K562 (cell line): ENCODE results near the gene NEMP2. TPM values are rescaled to one million over a fixed set of nuclear protein-coding genes. Genes with fewer than 3 reads are reported as not detected.

Experiments
- ATF1 ChIP-seq, 2 experiments: fragments of 450-650 bp in 1 of 2; IDR thresholded peaks; 2 replicates each; pipeline ENCODE4 v1.6.1; 2016; ENCODE audit warnings: missing compliant biosample characterization in 1 of 2, missing genetic modification characterization in 1 of 2
- CHD2 ChIP-seq: IDR thresholded peaks from 2 replicates; pipeline ENCODE4 v1.6.1; 2011; ENCODE audit warnings: low read depth, low read length
- CREB1 ChIP-seq, 2 experiments: sonication (generic) in 1 of 2; formaldehyde crosslinking in 1 of 2; IDR thresholded peaks; 2 replicates each; pipeline versions ENCODE4 v1.6.1 to v1.8.0; 2012 to 2022; ENCODE audit warnings: inconsistent platforms in 1 of 2, mild to moderate bottlenecking in 1 of 2, missing genetic modification reagents in 1 of 2, moderate library complexity in 1 of 2
- CXXC5 ChIP-seq: fragments of 250-450 bp; sonication (Bioruptor Pico); IDR thresholded peaks from 2 replicates; pipeline ENCODE4 v1.8.0; 2022; ENCODE audit warnings: inconsistent platforms, mild to moderate bottlenecking, moderate library complexity
- GMEB1 ChIP-seq: fragments of 250-450 bp; sonication (Bioruptor Pico); IDR thresholded peaks from 2 replicates; pipeline ENCODE4 v1.4.0; 2020; ENCODE audit warnings: mild to moderate bottlenecking
- JUN ChIP-seq, 2 experiments: sonication (generic) in 1 of 2; formaldehyde crosslinking in 1 of 2; IDR thresholded peaks; 2 replicates each; pipeline versions ENCODE4 v1.6.1 to v1.8.0; 2012 to 2022; ENCODE audit warnings: borderline replicate concordance in 2 of 2, mild to moderate bottlenecking in 2 of 2, improper control_type of control experiment in 1 of 2, low read depth in 1 of 2, low read length in 1 of 2, missing genetic modification reagents in 1 of 2
- KDM5B ChIP-seq: fragments of 200-600 bp; sonication (generic); IDR thresholded peaks from 2 replicates; pipeline ENCODE4 v1.6.1; 2012; ENCODE audit warnings: low read depth, mild to moderate bottlenecking, moderate library complexity, low read length, control low read depth, inconsistent platforms; ENCODE audit not compliant: insufficient replicate concordance
- MAZ ChIP-seq, 2 experiments: fragments of 450-650 bp in 1 of 2; sonication (generic) in 1 of 2; formaldehyde crosslinking; IDR thresholded peaks in 1 of 2; conservative IDR thresholded peaks in 1 of 2; 2 replicates each; pipeline versions ENCODE4 v1.4.0 to v1.5.0; 2020; ENCODE audit warnings: mild to moderate bottlenecking in 1 of 2, missing genetic modification reagents in 1 of 2
- MNT ChIP-seq, 2 experiments: fragments of 450-650 bp; conservative IDR thresholded peaks; 2 replicates each; pipeline ENCODE4 v1.6.1; 2017; ENCODE audit warnings: mild to moderate bottlenecking in 2 of 2, moderate library complexity in 2 of 2
- MTA3 ChIP-seq: fragments of 450-650 bp; formaldehyde crosslinking; IDR thresholded peaks from 2 replicates; pipeline ENCODE4 v1.6.1; 2017; ENCODE audit warnings: mild to moderate bottlenecking, borderline replicate concordance
- NCOR1 ChIP-seq: fragments of 450-650 bp; IDR thresholded peaks from 2 replicates; pipeline ENCODE4 v1.6.1; 2016; ENCODE audit warnings: mild to moderate bottlenecking, moderate library complexity
- NONO ChIP-seq, 2 experiments: fragments of 200-400 bp in 1 of 2; fragments of 450-650 bp in 1 of 2; formaldehyde crosslinking in 1 of 2; IDR thresholded peaks; 2 replicates each; pipeline ENCODE4 v1.6.1; 2017; ENCODE audit warnings: low read depth in 2 of 2, mild to moderate bottlenecking in 2 of 2, moderate library complexity in 2 of 2, low read length in 1 of 2
- PTRF ChIP-seq: fragments of 450-650 bp; IDR thresholded peaks from 2 replicates; pipeline ENCODE4 v1.6.1; 2016; ENCODE audit warnings: mild to moderate bottlenecking, missing genetic modification characterization, missing compliant biosample characterization
- ZBTB7A ChIP-seq: IDR thresholded peaks from 2 replicates; pipeline ENCODE4 v1.6.1; 2011; ENCODE audit warnings: low read depth, mild to moderate bottlenecking, low read length, moderate library complexity, borderline replicate concordance; ENCODE audit not compliant: control insufficient read depth
- ZNF586 ChIP-seq: fragments of 450-650 bp; formaldehyde crosslinking; conservative IDR thresholded peaks from 2 replicates; pipeline ENCODE4 v1.4.0; 2020; ENCODE audit warnings: mild to moderate bottlenecking, moderate library complexity
- polyA plus RNA-seq, 8 experiments: library from polyadenylated mRNA; depleted of rRNA in 4 of 8; stranded (reverse) in 5 of 8; unstranded in 3 of 8; fragments of >200 nt; fragmentation: Nextera tagmentation in 2 of 8; fragmentation: Illumina TruSeq in 1 of 8; extraction: Ambion mirVana in 2 of 8; extraction: Trizol in 1 of 8; gene quantifications; 2 replicates each; pipeline versions ENCODE4 v1.2.1 to v1.2.3, GENCODE V29; 2011 to 2014; ENCODE audit warnings: inconsistent platforms in 1 of 8, missing spikeins in 1 of 8
- total RNA-seq, 7 experiments: library from RNA; depleted of rRNA in 6 of 7; stranded (reverse); fragments of >200 nt in 6 of 7; fragmentation: Illumina TruSeq in 2 of 7; extraction: Trizol in 2 of 7; gene quantifications; 2 replicates each; pipeline versions ENCODE4 v1.2.1 to v1.2.3, GENCODE V29; 2011 to 2021; ENCODE audit warnings: low replicate concordance in 1 of 7
- TF ChIP-seq, protein P1 (sequence below): fragments of 450-650 bp; formaldehyde crosslinking; IDR thresholded peaks from 2 replicates; pipeline ENCODE4 v1.4.0; 2022; ENCODE audit warnings: missing genetic modification characterization
- TF ChIP-seq, protein P2 (sequence below): sonication (generic); formaldehyde crosslinking; IDR thresholded peaks from 2 replicates; pipeline ENCODE4 v1.8.0; 2022; ENCODE audit warnings: mild to moderate bottlenecking, missing genetic modification reagents, borderline replicate concordance

Gene NEMP2
- total and polyA plus RNA-seq, 9 of the 15 experiments (the other 6 are each of a cell fraction or from before 2014, with no cell fraction given) = 0.32 to 3.0 (median 1.7) TPM

DNA sequence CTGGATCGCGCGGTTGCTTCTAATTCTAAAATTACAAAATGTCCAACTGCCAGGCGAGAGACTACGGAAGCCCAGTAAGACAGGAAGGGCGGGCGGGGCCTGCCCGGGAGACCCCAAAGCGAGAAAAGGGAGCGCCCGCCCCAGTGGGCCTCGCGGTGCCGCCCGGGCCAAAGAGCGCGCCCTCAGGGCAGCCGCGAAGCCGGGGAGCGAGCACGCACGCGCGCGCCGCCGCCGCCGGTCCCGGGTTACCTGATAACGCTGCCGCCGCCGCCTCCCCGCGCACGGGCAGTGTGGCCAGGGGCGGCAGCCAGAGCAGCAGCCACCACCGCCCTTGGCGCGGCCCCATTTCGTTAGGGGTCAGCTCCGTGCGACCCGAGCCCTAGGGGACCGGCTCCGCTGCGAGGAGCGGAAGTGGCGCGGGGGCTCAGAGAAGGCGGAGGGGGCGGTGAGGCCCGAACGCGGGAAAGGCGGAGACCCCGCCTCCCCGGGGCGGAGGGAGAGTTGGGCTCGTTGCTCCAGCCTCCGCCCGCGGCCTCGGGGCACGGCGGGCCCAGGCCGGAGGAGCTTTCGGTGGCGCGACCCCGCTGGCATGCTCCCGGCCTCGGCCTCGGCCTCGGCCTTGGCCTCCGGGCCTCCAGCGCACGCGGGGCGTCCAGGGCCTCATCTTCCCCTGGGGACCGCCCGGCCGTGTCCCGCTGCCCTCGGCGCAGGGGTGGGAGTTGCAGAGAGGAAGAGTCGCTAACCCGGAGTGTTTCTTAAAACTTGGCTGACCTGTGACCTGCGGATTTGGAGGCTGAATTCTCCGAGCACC, at the start of gene NEMP2 (continued):
- TF ChIP-seq JUN (IDR thresholded peaks at IDR 0.05; ENCODE audit: borderline replicate concordance, low read depth, low read length) (no peak; the same call in 1 of the 2 replicates), JUN (CRISPR knock-in tag; IDR thresholded peaks at IDR 0.05; ENCODE audit: borderline replicate concordance) (peak; percentile 81; the same call in 1 of the 2 replicates), ZNF586 (CRISPR knock-in tag) (no peak), NONO (IDR thresholded peaks at IDR 0.05; ENCODE audit: low read depth in 2 of 2, low read length in 1 of 2) (peak; percentile 65 to 67; a peak in 3 of 4 replicates), PTRF (tag) (no peak), MTA3 (peak; percentile 83; the same call in 1 of the 2 replicates), KDM5B (peak; percentile 72), CREB1 (IDR thresholded peaks at IDR 0.05) (peak; percentile 11; the same call in 1 of the 2 replicates), CREB1 (CRISPR knock-in tag; IDR thresholded peaks at IDR 0.05) (no peak; the same call in 1 of the 2 replicates), ZBTB7A (peak; percentile 98), CHD2 (0 out of 2 replicates have a peak, but pooled peaks have one; percentile 14), MNT (conservative IDR thresholded peaks at IDR 0.05) (0 out of 4 replicates have a peak, but pooled peaks of 1 of the 2 experiments have one; percentile 22), NCOR1 (0 out of 2 replicates have a peak, but pooled peaks have one; percentile 19), MAZ (CRISPR knock-in tag; conservative IDR thresholded peaks at IDR 0.05 in 1 of 2, IDR thresholded peaks at IDR 0.05 in 1 of 2) (peak; percentile 87 to 90), CXXC5 (CRISPR knock-in tag) (peak; percentile 96), GMEB1 (CRISPR knock-in tag) (peak; percentile 92), ATF1 (CRISPR knock-in tag; IDR thresholded peaks at IDR 0.05) (no peak), ATF1 (tag; IDR thresholded peaks at IDR 0.05) (peak; percentile 54)
- TF ChIP-seq, protein P1, sequence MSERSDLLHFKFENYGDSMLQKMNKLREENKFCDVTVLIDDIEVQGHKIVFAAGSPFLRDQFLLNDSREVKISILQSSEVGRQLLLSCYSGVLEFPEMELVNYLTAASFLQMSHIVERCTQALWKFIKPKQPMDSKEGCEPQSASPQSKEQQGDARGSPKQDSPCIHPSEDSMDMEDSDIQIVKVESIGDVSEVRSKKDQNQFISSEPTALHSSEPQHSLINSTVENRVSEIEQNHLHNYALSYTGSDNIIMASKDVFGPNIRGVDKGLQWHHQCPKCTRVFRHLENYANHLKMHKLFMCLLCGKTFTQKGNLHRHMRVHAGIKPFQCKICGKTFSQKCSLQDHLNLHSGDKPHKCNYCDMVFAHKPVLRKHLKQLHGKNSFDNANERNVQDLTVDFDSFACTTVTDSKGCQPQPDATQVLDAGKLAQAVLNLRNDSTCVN = no peak
- TF ChIP-seq, protein P2, sequence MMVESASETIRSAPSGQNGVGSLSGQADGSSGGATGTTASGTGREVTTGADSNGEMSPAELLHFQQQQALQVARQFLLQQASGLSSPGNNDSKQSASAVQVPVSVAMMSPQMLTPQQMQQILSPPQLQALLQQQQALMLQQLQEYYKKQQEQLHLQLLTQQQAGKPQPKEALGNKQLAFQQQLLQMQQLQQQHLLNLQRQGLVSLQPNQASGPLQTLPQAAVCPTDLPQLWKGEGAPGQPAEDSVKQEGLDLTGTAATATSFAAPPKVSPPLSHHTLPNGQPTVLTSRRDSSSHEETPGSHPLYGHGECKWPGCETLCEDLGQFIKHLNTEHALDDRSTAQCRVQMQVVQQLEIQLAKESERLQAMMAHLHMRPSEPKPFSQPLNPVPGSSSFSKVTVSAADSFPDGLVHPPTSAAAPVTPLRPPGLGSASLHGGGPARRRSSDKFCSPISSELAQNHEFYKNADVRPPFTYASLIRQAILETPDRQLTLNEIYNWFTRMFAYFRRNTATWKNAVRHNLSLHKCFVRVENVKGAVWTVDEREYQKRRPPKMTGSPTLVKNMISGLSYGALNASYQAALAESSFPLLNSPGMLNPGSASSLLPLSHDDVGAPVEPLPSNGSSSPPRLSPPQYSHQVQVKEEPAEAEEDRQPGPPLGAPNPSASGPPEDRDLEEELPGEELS (CRISPR knock-in tag) = no peak
